AG09309 (cell line): ENCODE measurements around the gene TGFBI.
A peak's percentile ranks its signal among the peaks of the same experiment; 100 is the strongest.

Source experiments
- DNase-seq: peaks from one replicate; pipeline ENCODE4 v3.0.0-alpha.2; 2010; ENCODE audit warnings: low read depth
- H3K4me3 ChIP-seq: 2 replicates; pipeline ENCODE4 v1.5.1; 2011; ENCODE audit warnings: mild to moderate bottlenecking, low read depth, low read length, moderate library complexity; ENCODE audit not compliant: control insufficient read depth
- TF ChIP-seq, protein P1 (sequence below): IDR thresholded peaks from 2 replicates; pipeline ENCODE4 v1.5.1; 2011; ENCODE audit warnings: mild to moderate bottlenecking, low read depth, low read length, inconsistent platforms; ENCODE audit not compliant: insufficient read depth, control insufficient read depth; ENCODE audit errors: missing control alignments

Gene TGFBI

DNA sequence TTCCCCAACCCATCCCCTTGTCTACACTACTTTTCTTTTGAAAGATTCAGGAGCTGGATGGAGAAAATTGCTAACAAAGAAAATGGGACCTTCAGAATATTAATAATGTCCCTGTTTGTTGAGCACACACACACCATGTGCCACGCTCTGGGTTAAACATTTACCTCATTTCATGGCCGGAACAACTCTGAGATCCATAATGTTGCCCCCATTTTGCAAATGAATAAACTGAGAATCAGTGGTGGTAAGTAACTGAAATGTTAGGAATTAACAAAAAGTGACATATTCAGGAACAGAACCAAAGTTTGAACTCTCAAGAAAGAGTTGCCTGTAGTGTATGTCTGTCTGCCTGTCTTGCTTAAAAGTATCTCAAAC lies 52.4 kb downstream of the TGFBI start:
- no peak overlapping the region for H3K4me3 ChIP-seq
- TF ChIP-seq, protein P1, sequence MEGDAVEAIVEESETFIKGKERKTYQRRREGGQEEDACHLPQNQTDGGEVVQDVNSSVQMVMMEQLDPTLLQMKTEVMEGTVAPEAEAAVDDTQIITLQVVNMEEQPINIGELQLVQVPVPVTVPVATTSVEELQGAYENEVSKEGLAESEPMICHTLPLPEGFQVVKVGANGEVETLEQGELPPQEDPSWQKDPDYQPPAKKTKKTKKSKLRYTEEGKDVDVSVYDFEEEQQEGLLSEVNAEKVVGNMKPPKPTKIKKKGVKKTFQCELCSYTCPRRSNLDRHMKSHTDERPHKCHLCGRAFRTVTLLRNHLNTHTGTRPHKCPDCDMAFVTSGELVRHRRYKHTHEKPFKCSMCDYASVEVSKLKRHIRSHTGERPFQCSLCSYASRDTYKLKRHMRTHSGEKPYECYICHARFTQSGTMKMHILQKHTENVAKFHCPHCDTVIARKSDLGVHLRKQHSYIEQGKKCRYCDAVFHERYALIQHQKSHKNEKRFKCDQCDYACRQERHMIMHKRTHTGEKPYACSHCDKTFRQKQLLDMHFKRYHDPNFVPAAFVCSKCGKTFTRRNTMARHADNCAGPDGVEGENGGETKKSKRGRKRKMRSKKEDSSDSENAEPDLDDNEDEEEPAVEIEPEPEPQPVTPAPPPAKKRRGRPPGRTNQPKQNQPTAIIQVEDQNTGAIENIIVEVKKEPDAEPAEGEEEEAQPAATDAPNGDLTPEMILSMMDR = no peak
- DNase-seq = no peak

GRCh38 chr5:136082390-136083193 lies 53.8 kb downstream of the TGFBI start:
- no peak overlapping the region for H3K4me3 ChIP-seq
- TF ChIP-seq, protein P1 = peak; percentile 91
- no peak for DNase-seq

DNA sequence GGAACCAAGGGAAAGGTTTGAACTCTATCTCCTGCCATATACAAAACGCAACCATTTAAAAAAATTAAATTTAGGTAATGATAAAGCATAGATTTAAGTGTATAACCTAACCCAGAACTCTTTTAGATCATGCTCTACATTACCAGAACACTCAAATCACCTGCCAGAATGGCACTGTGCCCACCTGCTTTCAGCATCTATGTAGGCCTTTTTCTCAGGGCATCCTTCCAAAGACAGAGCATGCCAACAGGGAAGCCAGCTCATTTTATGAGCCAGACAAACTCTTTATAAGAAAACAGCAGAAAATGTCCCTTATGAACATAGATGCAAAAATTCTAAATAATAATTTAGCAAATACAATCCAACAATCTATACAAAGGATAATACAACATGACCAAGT lies 55.9 kb downstream of the TGFBI start:
- TF ChIP-seq, protein P1 = no peak
- H3K4me3 ChIP-seq = no peak overlapping the region
- DNase-seq = no peak

GRCh38 chr5:136086783-136087566 lies 58.2 kb downstream of the TGFBI start:
- TF ChIP-seq, protein P1 = no peak
- no peak overlapping the region for H3K4me3 ChIP-seq
- no peak for DNase-seq

DNA sequence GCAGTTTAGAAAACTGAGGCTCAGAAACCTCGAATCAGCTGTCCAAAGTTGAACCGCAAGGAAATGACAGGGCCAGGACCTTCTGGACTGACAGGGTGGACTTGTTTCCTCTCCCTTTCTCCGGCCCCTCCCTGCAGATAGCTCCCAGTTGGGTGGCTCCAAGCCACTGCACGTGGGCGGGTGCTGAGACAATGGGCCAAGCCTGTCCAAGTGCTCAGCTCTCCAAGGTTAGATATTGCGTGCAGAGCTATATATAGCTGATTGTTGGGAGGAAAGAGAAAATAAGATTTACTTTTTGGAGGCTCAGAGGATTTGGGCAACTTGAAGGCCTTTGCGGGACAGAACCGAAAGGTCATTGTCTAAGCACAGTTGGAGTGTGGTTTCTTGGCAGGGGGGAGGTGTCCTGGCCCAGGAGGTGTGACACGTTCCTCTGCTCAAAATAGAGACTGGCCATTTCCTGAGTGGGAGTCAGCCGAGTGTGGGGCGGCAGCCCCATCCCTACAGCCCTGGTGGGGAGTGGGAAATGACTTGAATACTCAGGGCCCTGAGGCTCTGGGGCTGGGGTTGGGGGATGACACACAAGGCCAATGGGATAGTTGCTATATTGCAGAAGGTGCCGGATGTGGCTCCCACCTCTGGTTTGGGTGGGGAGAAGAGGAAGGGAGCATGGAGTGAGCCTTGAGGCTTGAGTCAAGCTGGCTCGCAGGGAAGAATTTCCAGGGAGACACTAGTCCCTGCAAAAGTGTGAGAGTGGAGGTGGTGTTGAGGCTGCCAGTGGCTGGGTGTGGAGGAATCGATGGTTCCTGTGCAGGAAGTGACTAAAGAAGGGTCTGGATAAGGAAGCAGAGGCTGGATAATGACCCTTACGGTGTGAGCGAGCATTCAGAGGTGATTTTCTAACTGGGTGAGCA lies 59.4 kb downstream of the TGFBI start:
- no peak for DNase-seq
- TF ChIP-seq, protein P1 = no peak
- no peak overlapping the region for H3K4me3 ChIP-seq

DNA sequence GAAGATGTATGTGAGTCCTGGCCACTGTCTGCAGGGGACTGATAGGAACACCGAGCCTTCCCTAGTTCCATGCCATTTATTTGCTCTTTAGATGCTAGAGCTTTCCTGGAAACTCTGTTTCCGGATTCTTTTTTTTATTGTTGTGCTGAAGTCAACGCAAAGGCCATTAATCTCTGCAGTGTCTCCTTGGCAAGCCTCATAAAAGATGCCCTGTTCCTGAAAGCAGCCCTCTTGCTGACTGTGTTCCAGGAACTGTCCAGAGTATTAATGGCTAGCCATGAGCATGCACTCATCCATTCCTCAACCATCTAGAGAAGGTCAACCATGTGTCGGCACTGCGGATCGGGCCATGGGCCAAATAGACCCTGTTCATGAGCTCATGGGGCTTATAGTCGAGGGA lies 61.0 kb downstream of the TGFBI start:
- TF ChIP-seq, protein P1 = no peak
- no peak overlapping the region for H3K4me3 ChIP-seq
- DNase-seq = no peak
